CD4-positive, alpha-beta T cell treated with Interleukin-4 for 1 hour (primary cell): ENCODE measurements around the gene MFSD2A.
"Not testable (repeated sequence)": the region's sequence is repeated elsewhere in the genome, so short reads cannot be mapped to it uniquely, and the experiment has no call there.

Experiments
- DNase-seq, 2 donors: peaks; one replicate each; pipeline ENCODE4 v3.0.0-alpha.2; 2020 to 2022

MFSD2A gene

DNA sequence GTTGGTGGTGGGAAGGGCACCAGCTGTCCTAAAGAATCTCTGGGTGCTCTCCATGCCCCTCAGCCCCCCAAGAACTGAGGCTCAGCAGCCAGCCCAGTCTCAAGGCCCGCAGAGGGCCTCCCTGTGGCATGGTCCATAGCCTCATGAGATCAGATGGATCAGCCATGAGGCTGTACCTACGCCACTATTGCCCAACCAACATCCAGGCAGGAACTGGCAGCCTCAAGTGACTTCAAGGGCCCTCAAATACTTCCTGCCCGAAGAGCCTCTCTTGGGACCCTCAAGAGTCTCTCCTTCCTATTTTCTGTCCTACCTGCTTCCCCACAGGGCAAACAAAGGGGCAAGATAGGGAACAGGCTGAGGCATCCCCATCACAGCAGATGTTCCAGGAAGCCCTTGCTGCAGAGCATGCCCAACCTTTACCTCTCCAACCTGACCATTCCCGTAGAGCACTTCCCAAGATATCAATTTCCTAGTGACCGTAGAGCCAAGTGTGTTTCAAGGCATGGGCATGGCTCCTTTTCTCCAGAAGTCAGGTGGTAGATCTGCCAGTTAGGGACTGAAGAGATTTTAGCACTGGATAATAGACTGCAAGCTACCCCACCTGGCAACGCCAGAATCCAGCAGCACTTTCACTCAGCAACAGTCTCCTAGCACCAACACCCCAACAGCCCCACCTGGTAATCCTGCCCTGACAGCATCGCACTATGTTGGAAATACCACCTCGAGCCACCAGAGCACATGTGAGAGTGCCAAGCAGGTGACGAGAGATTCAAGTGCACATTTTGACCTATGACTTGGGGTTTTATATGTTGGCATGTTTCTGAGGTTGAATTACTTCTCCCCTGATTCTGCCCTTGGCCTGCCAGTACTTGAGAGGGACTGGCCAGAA, 13.7 kb upstream of the MFSD2A start:
- DNase-seq: no peak

DNA sequence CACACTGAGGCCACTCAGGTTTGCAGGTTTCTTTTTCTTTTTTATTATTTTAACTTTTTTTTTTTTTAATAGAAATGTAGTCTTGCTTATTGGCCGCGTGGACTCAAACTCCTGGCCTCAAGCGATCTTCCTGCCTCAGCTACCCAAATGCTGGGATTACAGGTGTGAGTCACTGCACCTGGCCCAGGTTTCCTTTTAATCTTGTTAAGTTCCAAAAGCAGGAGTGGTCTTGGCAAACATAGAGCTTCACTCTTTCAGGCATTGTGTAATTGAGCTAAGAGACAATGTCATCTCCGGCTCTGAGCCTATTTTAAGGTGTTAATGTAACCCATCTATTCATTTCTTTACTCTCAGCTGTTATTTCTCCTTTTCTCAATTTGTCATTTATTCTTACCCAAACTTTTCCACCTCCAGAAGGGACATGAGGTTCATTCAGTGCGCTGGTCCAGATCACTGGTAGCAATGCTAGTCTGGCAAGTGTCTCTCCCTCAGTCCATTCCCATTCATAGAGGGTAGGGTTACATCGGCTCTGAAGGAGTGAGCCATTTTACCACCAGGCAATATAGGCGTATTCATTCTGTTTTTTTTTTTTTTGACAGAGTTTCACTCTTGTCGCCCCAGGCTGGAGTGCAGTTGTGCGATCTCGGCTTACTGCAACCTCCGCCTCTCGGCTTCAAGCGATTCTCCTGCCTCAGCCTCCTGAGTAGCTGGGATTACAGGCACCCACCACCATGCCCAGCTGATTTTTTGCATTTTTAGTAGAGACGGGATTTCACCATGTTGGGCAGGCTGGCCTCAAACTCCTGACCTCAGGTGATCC, 11.3 kb upstream of the MFSD2A start:
- no peak for DNase-seq

DNA sequence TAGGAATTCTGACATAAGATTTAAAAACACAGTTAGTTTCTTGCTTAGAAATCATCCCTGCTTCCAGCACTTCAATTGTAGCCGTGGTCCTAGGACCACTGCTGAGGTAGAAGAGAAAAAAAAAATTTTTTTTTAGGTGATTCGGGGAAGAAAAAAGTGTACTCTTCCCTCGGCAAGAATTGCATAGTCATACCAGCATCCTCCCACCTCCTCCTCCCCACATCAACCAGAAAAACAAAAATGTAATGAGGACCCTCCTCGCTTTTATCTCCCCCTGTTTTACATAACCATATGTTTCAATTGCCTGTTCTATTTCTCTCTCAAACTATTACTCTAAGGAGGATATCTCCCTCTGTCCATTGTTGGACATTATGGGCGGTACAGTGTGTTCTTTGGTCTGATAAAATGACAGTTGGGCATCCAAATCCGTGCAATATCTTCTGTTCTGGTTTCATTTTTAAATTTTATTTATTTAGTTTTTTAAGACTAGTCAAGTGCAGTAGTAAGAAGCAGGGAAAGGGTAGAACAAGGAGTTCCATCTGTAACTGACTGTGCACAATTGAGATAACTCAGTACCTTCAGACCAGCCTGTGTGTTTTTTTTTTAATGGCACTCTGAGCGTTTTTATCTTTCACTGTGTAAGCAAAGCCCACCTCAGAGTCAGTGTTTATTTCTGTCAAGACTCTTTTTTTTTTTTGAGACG, 10.4 kb upstream of the MFSD2A start:
- DNase-seq: no peak

DNA sequence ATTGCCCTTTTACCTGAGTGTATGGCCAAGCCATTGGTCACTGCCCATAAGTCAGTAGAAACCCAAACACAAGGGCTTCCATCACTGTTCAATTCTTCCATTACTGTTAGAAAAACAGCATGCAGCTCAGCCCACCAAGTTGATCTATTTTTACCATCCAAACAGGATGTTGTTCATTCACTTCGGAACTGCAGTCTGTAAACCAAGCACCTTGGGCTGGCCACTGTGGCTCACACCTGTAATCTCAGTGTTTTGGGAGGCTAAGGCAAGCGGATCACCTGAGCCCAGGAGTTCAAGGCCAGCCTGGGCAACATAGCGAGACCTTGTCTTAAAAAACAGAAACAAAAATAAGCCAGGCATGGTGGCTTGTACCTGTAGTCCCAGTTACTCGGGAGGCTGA, 8.7 kb upstream of the MFSD2A start:
- DNase-seq: no peak

DNA sequence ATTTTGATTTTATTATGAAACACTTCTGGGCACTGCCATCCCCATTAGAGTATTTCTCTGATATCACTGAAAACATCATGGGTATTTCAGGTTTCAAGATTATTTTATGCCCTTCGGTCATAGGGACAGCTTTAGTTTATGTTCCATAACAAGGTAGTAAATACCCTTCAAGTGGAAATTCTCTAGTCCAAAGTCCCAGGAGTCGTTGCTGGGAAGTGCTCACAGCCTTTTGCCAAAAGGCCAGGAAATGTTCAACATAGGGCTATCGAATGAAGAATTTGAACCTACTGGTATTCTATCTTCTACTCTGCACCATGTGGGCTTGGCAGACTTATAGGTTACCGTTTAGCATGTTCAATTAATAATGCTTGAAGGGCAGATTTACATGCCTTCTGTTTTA, 7.7 kb upstream of the MFSD2A start:
- DNase-seq: no peak

DNA sequence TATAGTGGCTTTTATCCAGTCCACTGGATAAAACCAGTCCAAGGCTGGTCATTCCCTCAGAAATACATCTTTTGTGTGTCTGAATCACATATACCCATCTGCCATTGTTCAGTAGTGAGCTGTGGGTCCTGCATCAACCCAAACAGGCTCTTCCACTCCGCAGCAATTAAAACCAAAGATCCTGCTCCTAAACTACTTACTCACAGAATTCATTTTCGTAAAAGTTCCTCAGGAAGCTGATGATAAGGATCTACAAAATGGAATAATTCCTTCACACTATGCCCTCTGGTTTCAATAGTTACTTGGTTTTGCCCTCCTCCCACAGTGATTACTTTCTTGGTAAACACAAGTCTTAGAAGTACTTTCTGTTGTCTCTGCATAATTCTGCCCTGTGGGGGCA, 5.1 kb upstream of the MFSD2A start:
- DNase-seq: no peak

DNA sequence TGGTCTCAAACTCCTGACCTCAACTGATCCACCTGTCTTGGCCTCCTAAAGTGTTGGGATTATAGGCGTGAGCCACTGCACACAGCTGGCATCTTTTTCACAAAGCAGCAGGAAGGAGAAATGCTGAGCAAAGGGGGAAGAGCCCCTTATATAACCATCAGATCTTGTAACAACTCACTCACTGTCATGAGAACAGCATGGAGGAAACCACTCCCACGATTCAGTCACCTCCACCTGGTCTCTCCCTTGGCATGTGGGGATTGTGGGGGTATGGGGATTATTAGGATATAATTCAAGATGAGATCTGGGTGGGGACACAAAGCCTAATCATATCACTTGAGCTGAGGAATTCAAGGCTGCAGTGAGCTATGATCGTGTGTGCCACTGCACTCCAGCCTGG, 3.0 kb upstream of the MFSD2A start:
- no peak for DNase-seq

DNA sequence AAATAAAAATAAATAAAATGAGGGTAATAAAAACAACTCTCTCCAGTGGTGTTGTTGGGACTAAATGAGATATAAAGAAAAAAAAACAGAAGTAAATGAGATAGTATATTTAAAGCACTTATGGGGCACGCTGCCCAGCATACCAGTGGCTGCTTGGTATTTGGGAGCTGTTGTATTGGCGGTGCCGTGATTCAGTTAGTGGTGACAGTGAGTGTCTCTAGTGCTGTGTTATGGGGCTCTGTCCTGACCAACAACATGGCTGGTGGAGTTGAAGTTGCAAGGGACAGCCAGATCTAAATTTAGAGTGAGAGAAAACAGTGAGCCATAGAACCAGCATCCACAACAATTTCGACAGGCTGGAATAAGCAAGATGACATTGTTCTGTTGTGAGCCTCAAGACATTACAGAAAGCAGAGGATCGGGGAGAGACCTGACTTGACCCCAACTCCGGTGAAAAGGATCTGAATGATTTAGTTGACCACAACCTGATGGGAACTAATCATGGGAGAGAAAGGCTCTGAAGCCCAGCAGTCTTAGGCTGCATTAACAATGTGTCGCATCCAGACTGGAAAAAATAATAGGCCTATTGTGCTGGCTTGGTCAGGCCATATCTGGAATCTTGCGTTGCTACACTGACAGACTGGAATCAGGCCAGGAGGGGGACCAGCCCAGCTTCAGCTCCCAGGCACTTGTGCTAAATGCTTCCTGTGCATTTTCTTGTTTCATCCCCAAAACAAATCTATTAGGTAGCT, 2.4 kb upstream of the MFSD2A start:
- no peak for DNase-seq

DNA sequence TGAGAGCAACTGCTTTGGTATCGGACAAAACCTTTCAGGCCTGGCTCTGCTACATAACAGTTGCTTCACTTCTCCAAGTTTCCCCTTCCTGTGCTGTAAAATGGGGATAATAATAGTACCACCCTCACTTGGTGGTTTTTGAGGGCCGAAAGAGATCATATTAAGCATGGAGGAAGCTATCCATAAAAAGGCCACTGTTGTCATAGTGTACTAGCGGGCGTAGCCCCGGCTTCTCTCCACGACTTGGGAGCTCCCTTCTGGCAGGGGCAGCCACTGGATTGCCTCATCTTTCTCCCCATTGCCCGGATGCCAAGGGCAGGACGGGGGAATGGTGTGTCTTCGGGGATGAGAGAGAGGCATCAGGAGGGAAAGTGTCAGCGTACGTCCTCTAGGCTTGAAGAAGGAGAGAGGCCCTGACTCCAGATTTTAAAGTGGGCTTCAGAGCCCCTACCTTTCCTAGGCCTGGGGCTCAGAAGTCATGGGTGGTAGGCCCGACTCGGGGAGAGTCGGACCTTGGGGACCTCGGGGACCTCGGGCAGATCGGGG, 548 bp upstream of the MFSD2A start:
- DNase-seq: no peak

DNA sequence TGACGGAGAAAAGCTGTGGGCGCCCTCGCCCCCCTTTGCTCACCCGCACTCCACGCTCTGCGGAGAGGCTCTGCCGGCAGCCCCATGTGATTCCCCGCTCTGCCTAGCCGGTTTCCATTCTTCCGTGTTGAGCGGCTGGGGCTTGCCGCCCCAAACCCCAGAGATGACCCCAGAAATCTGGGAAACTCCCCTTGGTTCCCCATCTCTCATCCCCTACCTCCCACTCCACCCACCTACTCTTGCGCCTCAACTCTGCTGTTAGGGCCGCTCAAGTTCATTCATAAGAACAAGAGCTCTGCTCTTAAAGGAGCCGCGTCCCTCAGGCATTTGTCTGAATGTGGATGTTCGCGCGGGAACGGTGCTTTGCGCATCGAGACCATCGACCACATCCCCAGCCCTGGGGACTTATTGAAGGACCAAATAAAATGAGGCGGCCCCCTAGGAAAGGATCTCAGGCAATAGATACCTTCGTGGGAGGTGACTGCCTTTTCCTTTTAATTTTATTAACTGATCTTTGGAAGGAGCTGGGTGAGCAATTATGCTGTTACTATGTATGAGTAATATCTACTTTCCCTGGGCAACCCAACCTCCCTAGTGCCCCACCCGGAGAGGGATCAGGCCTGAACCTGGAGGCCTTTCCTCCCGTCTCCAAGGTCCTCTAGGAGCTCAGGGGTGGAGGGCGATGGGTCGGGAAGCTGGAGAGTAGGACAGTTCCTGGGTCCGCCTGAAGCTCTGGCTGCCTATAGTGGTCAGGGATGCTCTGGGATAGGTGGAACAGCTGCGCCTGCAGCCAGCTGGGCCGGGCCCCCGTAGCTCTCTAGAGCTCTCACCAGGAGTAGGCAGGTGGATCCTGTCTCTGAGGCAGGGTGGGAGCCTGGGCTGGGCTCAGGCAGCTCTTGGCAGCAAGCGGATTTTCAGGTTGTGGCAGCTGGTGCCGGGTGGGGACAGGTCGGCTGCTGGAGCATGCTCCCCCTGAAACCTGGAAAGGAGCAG, 898 bp downstream of the MFSD2A start:
- peak; percentile 25 to 43 for DNase-seq

DNA sequence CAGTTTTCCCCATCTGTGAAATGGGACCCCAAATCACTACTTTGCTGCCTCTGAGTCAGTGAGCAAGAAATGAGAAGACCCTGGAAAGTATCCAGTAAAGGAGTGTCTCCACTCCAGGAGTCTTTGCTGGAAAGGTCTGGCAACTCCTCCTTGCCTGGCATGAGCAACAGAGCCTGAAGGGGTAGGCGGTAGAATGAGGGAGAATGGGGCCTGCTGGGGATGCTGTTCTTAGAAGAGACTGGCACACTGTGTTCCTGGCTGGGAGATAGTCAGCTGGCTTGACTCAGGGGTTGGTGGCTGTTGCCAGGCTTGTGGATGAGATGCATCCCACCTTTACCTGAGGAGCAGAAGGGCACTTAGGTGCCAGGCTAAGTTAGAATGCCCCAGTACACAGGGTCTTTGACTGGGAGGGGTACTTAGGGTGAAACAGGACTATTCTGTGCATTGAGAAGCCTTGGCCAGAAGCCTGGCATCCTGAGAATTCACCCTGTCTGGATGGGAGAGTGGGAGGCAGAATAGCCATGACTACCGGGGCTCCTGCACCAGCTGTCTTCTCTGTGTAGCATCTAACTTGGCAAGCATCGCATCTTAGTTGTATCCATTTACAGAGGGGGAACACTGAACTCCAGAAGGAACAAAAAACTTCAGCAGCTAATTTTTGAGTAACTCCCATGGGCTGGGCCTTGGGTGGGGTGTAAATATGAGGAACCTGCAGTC, 2.5 kb downstream of the MFSD2A start:
- DNase-seq: no peak

DNA sequence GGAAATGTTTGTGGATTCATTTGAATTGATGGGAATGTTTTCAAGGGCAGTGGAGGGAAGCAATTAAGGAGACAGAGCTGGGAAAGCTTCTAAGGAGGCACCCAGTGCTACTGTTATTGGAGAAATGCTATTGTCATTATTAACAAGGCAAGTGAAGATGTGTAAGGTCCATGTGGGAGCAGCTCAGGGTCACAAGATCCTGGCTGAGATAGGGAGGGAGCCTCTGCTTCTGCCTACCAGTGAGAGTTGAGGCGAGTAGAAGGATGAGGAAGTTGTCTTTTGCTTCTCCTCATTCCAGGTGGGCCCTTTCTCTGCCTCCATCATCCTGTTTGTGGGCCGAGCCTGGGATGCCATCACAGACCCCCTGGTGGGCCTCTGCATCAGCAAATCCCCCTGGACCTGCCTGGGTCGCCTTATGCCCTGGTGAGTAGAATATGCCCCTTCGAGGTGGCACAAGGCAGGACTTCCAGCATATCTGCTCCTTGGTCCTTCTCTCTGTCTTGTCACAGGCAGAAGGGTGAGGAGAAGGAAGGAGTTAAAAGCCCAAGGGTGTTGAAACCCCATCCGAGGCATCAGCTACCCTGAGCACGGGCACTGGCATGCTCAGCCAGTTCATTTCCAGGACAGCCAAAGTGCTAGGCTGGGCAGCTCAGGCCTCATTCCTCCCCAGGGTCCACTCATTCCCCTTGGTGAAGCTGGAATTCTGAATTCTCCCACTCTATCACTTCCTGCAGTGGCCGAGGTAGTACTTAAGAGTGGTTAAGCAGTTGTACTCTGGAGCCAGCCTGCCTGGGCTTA, 3.7 kb downstream of the MFSD2A start:
- no peak for DNase-seq

DNA sequence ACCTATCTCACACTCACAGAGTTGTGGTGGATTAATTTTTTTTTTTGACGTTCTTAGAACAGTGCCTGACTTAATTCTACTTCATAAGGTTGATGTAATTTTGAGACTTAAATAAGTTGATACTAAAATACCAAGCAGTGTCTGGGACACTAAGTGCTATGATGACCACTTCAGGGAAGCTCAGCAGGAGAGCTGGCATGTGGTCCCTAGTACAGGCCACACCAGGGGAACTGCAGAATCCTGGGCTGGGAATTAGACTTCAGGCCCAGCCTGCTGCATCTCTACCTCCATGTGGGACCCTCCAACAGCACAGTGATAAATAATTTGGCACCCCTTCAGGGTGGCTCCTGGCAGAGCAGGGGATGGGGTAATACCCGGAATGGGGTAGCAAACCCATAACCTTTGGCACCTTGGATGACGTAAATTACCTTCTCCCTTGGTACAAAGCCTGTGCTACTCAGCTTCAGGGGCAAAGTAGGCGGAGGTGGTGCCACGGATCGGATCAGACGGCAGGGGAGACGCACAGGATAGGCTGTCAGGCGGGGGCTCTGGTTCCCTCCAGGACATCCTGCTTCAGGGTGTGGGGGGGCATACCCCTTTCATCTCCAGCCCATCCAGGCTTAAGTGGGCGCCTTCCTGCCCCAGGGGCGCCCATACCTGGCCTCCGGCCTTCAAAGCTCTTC, 4.8 kb downstream of the MFSD2A start:
- DNase-seq: no peak

DNA sequence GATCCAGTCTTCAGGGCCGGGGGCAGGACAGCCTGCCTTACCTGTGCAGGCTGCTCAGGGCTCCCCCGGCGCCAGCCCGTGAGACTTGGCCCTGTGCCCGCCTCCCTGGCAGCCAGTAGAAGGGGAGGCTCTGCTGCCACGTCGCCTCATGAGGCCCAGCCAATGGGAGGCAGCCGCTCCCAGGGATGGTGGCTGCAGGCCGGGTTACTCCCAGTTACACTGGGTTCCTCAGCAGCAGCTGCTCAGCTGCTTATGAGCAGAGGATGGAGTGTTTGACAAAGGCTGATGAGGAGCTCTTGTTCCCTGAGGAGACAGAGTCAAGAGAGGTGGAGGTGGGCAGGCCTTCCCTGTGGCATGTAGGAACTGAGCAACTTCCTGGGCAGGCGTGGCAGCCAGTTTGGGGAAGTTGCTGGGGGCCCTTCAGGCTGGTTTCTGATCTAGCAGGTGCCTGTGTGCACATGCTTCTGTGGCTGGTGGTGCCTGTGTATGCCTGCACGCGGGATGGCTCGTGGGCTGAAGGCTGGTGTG, 5.5 kb downstream of the MFSD2A start:
- DNase-seq: peak in 1 of 2 donors; percentile 69

DNA sequence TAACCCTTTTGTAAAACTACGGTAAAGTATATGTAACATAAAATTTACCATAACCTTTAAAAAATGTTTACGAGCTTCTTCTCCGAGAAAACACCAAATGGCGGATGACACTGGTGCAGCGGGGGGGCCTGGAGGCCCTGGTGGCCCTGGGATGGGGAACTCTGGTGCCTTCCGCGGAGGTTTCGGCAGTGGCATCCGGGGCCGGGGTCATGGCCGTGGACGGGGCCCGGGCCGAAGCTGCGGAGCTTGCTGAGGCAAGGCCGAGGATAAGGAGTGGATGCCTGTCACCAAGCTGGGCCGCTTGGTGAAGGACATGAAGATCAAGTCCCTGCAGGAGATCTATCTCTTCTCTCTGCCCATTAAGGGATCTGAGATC, 7.5 kb downstream of the MFSD2A start:
- no peak for DNase-seq

DNA sequence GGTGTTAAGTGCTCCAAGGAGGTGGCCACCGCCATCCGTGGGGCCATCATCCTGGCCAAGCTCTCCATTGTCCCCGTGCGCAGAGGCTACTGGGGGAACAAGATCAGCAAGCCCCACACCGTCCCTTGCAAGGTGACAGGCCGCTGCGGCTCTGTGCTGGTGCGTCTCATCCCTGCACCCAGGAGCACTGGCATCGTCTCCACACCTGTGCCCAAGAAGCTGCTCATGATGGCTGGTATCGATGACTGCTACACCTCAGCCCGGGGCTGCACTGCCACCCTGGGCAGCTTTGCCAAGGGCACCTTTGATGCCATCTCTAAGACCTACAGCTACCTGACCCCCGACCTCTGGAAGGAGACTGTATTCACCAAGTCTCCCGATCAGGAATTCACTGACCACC, 8.0 kb downstream of the MFSD2A start:
- DNase-seq: not testable (repeated sequence)

DNA sequence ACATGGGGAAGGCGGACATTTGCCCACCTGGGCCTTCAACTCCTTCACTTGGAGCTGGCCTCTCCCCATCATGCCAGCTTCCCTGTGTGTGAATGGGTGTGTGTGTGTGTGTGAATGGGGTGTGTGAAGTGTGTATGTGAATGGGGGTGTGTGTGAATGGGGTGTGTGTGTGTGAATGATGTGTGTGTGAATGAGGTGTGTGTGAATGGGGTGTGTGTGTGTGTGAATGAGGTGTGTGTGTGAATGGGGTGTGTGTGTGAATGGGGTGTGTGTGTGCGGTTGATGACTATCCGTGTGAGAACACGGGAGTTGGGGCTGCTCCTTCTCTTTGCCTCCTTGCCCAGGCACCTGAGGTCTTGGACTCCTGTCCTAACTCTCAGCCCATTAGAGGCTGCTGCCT, 9.6 kb downstream of the MFSD2A start:
- no peak for DNase-seq

DNA sequence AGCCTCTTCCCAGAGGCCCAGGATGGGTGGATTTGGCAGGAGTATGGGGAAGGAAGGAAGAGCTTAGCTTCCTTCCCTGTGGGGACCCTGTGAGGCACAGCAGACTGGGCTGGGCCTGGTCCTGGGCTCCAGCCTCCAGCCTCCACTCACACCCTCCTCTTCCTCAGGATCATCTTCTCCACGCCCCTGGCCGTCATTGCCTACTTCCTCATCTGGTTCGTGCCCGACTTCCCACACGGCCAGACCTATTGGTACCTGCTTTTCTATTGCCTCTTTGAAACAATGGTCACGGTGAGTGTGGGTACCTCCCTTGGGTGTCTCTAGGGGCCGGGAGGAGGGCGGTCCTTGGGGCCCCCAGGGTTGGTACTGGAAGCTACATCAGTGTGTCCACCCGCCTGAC, 10.1 kb downstream of the MFSD2A start:
- peak in 1 of 2 donors; percentile 26 for DNase-seq

DNA sequence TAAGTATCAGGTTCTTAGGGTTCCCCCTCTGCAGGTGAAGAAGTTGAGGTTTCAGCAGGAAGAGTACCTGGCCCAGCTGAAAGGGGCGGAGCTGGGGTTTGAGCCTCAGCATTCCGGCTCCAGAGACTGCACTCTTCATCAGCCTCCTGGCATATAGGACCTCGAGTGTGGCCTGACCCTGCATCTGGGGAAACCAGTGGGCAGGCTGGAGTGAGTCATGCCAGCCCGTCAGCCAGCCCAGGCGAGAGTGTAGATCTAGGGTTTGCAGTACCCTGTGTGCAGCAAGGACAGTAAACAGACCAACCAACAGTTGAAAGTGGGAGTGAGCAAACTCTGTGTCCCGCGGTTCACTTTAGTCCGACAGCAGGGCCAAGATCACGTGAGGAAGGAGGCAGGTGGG, 14.1 kb downstream of the MFSD2A start:
- DNase-seq: no peak
